WTC11 (cell line): ENCODE data around the gene NOL12. TPM values are rescaled to one million over a fixed set of nuclear protein-coding genes. Genes with fewer than 3 reads are reported as not detected.

ENCODE experiments used
- ATAC-seq: fragments of 200-7000 bp; cut with Tn5 transposase; 2 replicates; pipeline ENCODE4 v1.10.0; 2021; ENCODE audit warnings: mild to moderate bottlenecking, moderate library complexity
- CTCF ChIA-PET: fragments of 300-600 bp; sonication (Branson Sonifier 250); formaldehyde crosslinking; loops from one replicate; lab custom pipeline; 2021; ENCODE audit warnings: antibody characterized with exemption; lab: Charles Lee
- POLR2A ChIA-PET: fragments of 350-600 bp; sonication (Branson Sonifier 250); formaldehyde crosslinking; loops from one replicate; lab custom pipeline; 2021; ENCODE audit warnings: antibody characterized with exemption; lab: Charles Lee
- DNase-seq: peaks from one replicate; pipeline ENCODE4 v3.0.0; 2021; ENCODE audit warnings: low spot score
- H3K27ac Mint-ChIP-seq: 2 replicates; pipeline ENCODE4 v1.8.0; 2021; ENCODE audit warnings: mixed read lengths
- H3K27me3 Mint-ChIP-seq: 2 replicates; pipeline ENCODE4 v1.8.0; 2021; ENCODE audit warnings: low read depth, mild to moderate bottlenecking, moderate library complexity, mixed read lengths
- H3K36me3 Mint-ChIP-seq: 2 replicates; pipeline ENCODE4 v1.8.0; 2021; ENCODE audit warnings: mixed read lengths
- H3K4me1 Mint-ChIP-seq: 2 replicates; pipeline ENCODE4 v1.8.0; 2022; ENCODE audit warnings: mixed read lengths
- H3K4me3 Mint-ChIP-seq: 2 replicates; pipeline ENCODE4 v1.8.0; 2021; ENCODE audit warnings: mild to moderate bottlenecking, moderate library complexity, mixed read lengths
- H3K9me3 Mint-ChIP-seq: 2 replicates; pipeline ENCODE4 v1.8.0; 2021; ENCODE audit warnings: mixed read lengths
- ARID4B ChIP-seq: sonication (generic); formaldehyde crosslinking; IDR thresholded peaks from 2 replicates; pipeline ENCODE4 v1.8.0; 2023; ENCODE audit warnings: missing genetic modification reagents, mild to moderate bottlenecking, borderline replicate concordance
- ATF1 ChIP-seq: sonication (generic); formaldehyde crosslinking; IDR thresholded peaks from 2 replicates; pipeline ENCODE4 v1.8.1; 2023; ENCODE audit warnings: mild to moderate bottlenecking, moderate library complexity, missing genetic modification reagents
- HMGA2 ChIP-seq: fragments of 250-450 bp; sonication (Bioruptor Pico); IDR thresholded peaks from 2 replicates; pipeline ENCODE4 v1.4.0; 2021; ENCODE audit warnings: mild to moderate bottlenecking, moderate library complexity
- KAT7 ChIP-seq: sonication (generic); formaldehyde crosslinking; IDR thresholded peaks from 2 replicates; pipeline ENCODE4 v1.8.1; 2023; ENCODE audit warnings: missing genetic modification reagents, mild to moderate bottlenecking, borderline replicate concordance
- MLX ChIP-seq: sonication (generic); formaldehyde crosslinking; IDR thresholded peaks from 2 replicates; pipeline ENCODE4 v1.8.1; 2023; ENCODE audit warnings: mild to moderate bottlenecking, missing genetic modification reagents, moderate library complexity
- NR1H2 ChIP-seq: sonication (generic); formaldehyde crosslinking; IDR thresholded peaks from 2 replicates; pipeline ENCODE4 v1.9.0; 2021; ENCODE audit warnings: mild to moderate bottlenecking, moderate library complexity, missing genetic modification reagents
- USF1 ChIP-seq: sonication (generic); formaldehyde crosslinking; IDR thresholded peaks from 2 replicates; pipeline ENCODE4 v1.8.0; 2022; ENCODE audit warnings: mild to moderate bottlenecking, missing genetic modification reagents
- ZBTB21 ChIP-seq: sonication (generic); formaldehyde crosslinking; IDR thresholded peaks from 2 replicates; pipeline ENCODE4 v1.8.1; 2023; ENCODE audit warnings: mild to moderate bottlenecking, missing genetic modification reagents, borderline replicate concordance
- ZNF138 ChIP-seq: sonication (generic); formaldehyde crosslinking; conservative IDR thresholded peaks from 2 replicates; pipeline ENCODE4 v1.8.1; 2022; ENCODE audit warnings: mild to moderate bottlenecking, moderate library complexity, missing genetic modification reagents
- ZNF219 ChIP-seq: sonication (generic); formaldehyde crosslinking; IDR thresholded peaks from 2 replicates; pipeline ENCODE4 v1.8.0; 2023; ENCODE audit warnings: missing genetic modification reagents, mild to moderate bottlenecking, borderline replicate concordance
- ZNF317 ChIP-seq: sonication (generic); formaldehyde crosslinking; IDR thresholded peaks from 2 replicates; pipeline ENCODE4 v1.8.1; 2023; ENCODE audit warnings: low read depth, mild to moderate bottlenecking, moderate library complexity, missing genetic modification reagents, borderline replicate concordance
- total RNA-seq: library from RNA; stranded (reverse); gene quantifications from 3 replicates; pipeline ENCODE4 v1.2.3, GENCODE V29; 2021
- TF ChIP-seq, protein P1 (sequence below): fragments of 200-600 bp; IDR thresholded peaks from 2 replicates; pipeline ENCODE4 v1.8.0; 2022; ENCODE audit warnings: antibody characterized with exemption
- TF ChIP-seq, protein P2 (sequence below): sonication (generic); formaldehyde crosslinking; IDR thresholded peaks from 2 replicates; pipeline ENCODE4 v1.8.1; 2022; ENCODE audit warnings: mild to moderate bottlenecking, moderate library complexity, missing genetic modification reagents
- TF ChIP-seq, protein P3 (sequence below): sonication (generic); formaldehyde crosslinking; IDR thresholded peaks from 2 replicates; pipeline ENCODE4 v1.8.1; 2022; ENCODE audit warnings: low read depth, mild to moderate bottlenecking, moderate library complexity, missing genetic modification reagents, borderline replicate concordance

Gene NOL12
- total RNA-seq, 1 experiment from 2014 or later: 24.9 TPM

- no peak for DNase-seq
- Mint-ChIP-seq H3K4me1 (peaks cover 13% of the 10 kb centered on the region), H3K9me3 (no peaks in the 10 kb centered on the region), H3K27me3 (peaks cover 18% of the 10 kb centered on the region), H3K27ac (peak overlapping the region; percentile 84), H3K36me3 (no peaks in the 10 kb centered on the region), H3K4me3 (peak overlapping the region; percentile 72)
- ChIA-PET POLR2A (interaction anchor here (1.0 kb wide), 2 partner anchors 19 to 70 kb away, joined by 5 read pairs; partner anchors contain the start of gene PDXP), CTCF (interaction anchor here (0.7 to 6.8 kb wide), 7 partner anchors 16 to 140 kb away, joined by 3 to 51 read pairs (median 4); partner anchors contain the start of genes GGA1 and PDXP)
- no peak for ATAC-seq
- peak; percentile 95 for TF ChIP-seq HMGA2 (CRISPR knock-in tag)
- TF ChIP-seq, protein P1, sequence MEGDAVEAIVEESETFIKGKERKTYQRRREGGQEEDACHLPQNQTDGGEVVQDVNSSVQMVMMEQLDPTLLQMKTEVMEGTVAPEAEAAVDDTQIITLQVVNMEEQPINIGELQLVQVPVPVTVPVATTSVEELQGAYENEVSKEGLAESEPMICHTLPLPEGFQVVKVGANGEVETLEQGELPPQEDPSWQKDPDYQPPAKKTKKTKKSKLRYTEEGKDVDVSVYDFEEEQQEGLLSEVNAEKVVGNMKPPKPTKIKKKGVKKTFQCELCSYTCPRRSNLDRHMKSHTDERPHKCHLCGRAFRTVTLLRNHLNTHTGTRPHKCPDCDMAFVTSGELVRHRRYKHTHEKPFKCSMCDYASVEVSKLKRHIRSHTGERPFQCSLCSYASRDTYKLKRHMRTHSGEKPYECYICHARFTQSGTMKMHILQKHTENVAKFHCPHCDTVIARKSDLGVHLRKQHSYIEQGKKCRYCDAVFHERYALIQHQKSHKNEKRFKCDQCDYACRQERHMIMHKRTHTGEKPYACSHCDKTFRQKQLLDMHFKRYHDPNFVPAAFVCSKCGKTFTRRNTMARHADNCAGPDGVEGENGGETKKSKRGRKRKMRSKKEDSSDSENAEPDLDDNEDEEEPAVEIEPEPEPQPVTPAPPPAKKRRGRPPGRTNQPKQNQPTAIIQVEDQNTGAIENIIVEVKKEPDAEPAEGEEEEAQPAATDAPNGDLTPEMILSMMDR: no peak
Measured at GRCh38 chr22:37677493-37677974, 8.6 kb upstream of the NOL12 start.

DNA sequence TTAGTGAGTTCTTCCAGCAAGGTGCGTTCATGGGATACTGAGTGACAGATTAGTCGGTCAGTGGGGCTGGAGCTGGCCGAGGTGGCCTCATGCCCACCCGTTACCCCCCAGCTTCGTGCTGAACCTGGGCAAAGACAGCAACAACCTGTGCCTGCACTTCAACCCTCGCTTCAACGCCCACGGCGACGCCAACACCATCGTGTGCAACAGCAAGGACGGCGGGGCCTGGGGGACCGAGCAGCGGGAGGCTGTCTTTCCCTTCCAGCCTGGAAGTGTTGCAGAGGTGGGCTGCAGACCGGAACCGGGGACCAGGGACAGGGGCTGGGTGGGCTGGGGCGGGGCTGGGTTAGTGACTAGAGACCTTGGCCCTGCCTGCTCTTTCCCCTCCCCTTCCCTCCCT is 7.8 kb upstream of the NOL12 start:
- DNase-seq (no peak), ATAC-seq (no peak)
- Mint-ChIP-seq H3K9me3 (no peaks in the 10 kb centered on the region), H3K27ac (peak overlapping the region; percentile 96; the same call in 1 of the 2 replicates), H3K27me3 (peaks cover 18% of the 10 kb centered on the region), H3K4me1 (peaks cover 13% of the 10 kb centered on the region), H3K4me3 (peak overlapping the region; percentile 45), H3K36me3 (no peaks in the 10 kb centered on the region)
- ChIA-PET CTCF (interaction anchor here (0.7 to 6.8 kb wide), 2 partner anchors 36 to 275 kb away, joined by 3 to 51 read pairs; partner anchors contain the start of genes C22orf23 and POLR2F), POLR2A (interaction anchor here (1.0 kb wide), 1 partner anchor 71 kb away, joined by 5 read pairs; no protein-coding TSS in a partner anchor)
- TF ChIP-seq, protein P2, sequence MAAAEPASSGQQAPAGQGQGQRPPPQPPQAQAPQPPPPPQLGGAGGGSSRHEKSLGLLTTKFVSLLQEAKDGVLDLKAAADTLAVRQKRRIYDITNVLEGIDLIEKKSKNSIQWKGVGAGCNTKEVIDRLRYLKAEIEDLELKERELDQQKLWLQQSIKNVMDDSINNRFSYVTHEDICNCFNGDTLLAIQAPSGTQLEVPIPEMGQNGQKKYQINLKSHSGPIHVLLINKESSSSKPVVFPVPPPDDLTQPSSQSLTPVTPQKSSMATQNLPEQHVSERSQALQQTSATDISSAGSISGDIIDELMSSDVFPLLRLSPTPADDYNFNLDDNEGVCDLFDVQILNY (CRISPR knock-in tag): no peak
- TF ChIP-seq ARID4B (CRISPR knock-in tag): no peak
- no peak for TF ChIP-seq NR1H2
- TF ChIP-seq ZBTB21: no peak
- TF ChIP-seq ATF1: no peak
- TF ChIP-seq ZNF317 (CRISPR knock-in tag): no peak
- TF ChIP-seq KAT7: no peak
- TF ChIP-seq MLX: no peak
- TF ChIP-seq USF1 (CRISPR knock-in tag): no peak
- TF ChIP-seq, protein P3, sequence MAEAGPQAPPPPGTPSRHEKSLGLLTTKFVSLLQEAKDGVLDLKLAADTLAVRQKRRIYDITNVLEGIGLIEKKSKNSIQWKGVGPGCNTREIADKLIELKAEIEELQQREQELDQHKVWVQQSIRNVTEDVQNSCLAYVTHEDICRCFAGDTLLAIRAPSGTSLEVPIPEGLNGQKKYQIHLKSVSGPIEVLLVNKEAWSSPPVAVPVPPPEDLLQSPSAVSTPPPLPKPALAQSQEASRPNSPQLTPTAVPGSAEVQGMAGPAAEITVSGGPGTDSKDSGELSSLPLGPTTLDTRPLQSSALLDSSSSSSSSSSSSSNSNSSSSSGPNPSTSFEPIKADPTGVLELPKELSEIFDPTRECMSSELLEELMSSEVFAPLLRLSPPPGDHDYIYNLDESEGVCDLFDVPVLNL (CRISPR knock-in tag): no peak
- no peak for TF ChIP-seq ZNF219
- TF ChIP-seq ZNF138: no peak
